NB4 (cell line): ENCODE data around the gene RBM20.
"Not testable (repeated sequence)": the region's sequence is repeated elsewhere in the genome, so short reads cannot be mapped to it uniquely, and the experiment has no call there.

ENCODE experiments used
- CTCF ChIP-seq: IDR thresholded peaks from one replicate; pipeline ENCODE4 v1.5.1; 2012; ENCODE audit warnings: low read depth, low read length
- POLR2A ChIP-seq: IDR thresholded peaks from 2 replicates; pipeline ENCODE4 v1.6.1; 2011; ENCODE audit warnings: mild to moderate bottlenecking; ENCODE audit not compliant: insufficient read length; ENCODE audit errors: extremely low read depth

- TF ChIP-seq CTCF, POLR2A: not testable (repeated sequence)
Observed at GRCh38 chr10:110623316-110623715, 20.8 kb upstream of the RBM20 start.
